ENCODE results near the gene KRT222. TPM values are rescaled to one million over a fixed set of nuclear protein-coding genes. Genes with fewer than 3 reads are reported as not detected.

KRT222 gene
- total RNA-seq, 3 donors from 2014 or later, result 0.43 to 1.0 TPM; not detected in 1

DNA sequence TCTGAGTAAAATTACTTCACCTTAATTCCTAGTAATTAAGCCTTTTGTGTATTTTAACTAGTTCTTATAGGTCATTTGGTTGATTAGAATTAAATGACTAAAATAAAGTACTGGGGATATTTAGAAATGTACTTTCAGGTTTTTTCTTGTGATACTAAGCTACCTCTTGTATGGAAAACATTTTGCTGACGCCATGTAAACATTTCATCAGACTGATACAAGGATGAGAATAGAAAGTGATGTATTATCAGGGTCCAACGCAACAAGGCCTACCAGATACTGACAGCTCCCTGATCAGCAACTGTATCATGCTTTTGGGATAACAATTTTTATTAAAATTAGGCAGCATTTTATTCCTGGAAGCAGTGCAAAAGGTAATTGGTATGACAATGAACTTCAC is 19.0 kb downstream of the KRT222 start:
- H3K4me1 ChIP-seq (ENCODE audit: low read depth), result peaks cover 10% of the 10 kb centered on the region
- intact Hi-C loops (cut with DNase I, micrococcal nuclease), result no loop called here

GRCh38 chr17:40645291-40645690 is 19.7 kb downstream of the KRT222 start:
- Histone ChIP-seq H3K4me3 (no peak overlapping the region), H3K36me3 (ENCODE audit: low read depth) (no peaks in the 10 kb centered on the region), H3K9me3 (no peaks in the 10 kb centered on the region), H3K4me1 (ENCODE audit: low read depth) (peaks cover 10% of the 10 kb centered on the region)
- DNase-seq (no peak), ATAC-seq (no peak)
- intact Hi-C loops (cut with DNase I, micrococcal nuclease), result no loop called here
- TF ChIP-seq, protein P1, sequence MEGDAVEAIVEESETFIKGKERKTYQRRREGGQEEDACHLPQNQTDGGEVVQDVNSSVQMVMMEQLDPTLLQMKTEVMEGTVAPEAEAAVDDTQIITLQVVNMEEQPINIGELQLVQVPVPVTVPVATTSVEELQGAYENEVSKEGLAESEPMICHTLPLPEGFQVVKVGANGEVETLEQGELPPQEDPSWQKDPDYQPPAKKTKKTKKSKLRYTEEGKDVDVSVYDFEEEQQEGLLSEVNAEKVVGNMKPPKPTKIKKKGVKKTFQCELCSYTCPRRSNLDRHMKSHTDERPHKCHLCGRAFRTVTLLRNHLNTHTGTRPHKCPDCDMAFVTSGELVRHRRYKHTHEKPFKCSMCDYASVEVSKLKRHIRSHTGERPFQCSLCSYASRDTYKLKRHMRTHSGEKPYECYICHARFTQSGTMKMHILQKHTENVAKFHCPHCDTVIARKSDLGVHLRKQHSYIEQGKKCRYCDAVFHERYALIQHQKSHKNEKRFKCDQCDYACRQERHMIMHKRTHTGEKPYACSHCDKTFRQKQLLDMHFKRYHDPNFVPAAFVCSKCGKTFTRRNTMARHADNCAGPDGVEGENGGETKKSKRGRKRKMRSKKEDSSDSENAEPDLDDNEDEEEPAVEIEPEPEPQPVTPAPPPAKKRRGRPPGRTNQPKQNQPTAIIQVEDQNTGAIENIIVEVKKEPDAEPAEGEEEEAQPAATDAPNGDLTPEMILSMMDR (IDR thresholded peaks at IDR 0.05), result no peak

More for the DNA sequence above, 19.0 kb downstream of the KRT222 start:
- TF ChIP-seq, protein P1 (IDR thresholded peaks at IDR 0.05), result no peak
- Histone ChIP-seq H3K4me3 (no peak overlapping the region), H3K36me3 (ENCODE audit: low read depth) (no peaks in the 10 kb centered on the region), H3K9me3 (no peaks in the 10 kb centered on the region)
- ATAC-seq (no peak), DNase-seq (no peak)

GRCh38 chr17:40637931-40638330 is 27.0 kb downstream of the KRT222 start:
- TF ChIP-seq, protein P1 (IDR thresholded peaks at IDR 0.05), result no peak
- ATAC-seq, result no peak
- Histone ChIP-seq H3K36me3 (ENCODE audit: low read depth) (peaks cover 14% of the 10 kb centered on the region), H3K4me3 (no peak overlapping the region), H3K9me3 (no peaks in the 10 kb centered on the region), H3K4me1 (ENCODE audit: low read depth) (no peaks in the 10 kb centered on the region)
- DNase-seq, result no peak
- intact Hi-C loops (cut with DNase I, micrococcal nuclease), result no loop called here

- Histone ChIP-seq H3K9me3 (no peaks in the 10 kb centered on the region), H3K4me3 (no peak overlapping the region), H3K36me3 (ENCODE audit: low read depth) (peaks cover 18% of the 10 kb centered on the region), H3K4me1 (ENCODE audit: low read depth) (no peaks in the 10 kb centered on the region)
- no peak for DNase-seq
- ATAC-seq, result no peak
- TF ChIP-seq, protein P1 (IDR thresholded peaks at IDR 0.05), result no peak
- intact Hi-C loops (cut with DNase I, micrococcal nuclease), result no loop called here
Measured at GRCh38 chr17:40633871-40634270, 31.1 kb downstream of the KRT222 start.

DNA sequence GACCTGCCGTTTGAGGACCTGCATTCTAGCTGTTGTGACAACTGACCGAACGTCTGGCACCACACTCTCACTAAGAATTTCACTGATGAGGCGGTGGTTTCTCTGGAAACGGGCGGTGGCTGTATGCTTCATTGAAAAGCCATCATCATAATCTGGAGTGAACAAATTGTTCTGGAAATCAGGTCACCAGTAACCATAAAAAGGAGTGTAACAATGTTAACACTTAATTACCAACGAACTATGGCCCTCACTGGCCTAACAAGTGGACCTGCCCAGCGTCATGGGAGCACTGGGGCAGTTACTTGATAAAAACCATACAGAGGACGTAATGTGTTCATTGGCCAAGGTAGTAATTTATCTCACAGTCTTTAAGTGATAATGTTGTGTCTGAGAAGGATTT is 32.8 kb downstream of the KRT222 start:
- Histone ChIP-seq H3K4me1 (ENCODE audit: low read depth) (no peaks in the 10 kb centered on the region), H3K4me3 (no peak overlapping the region), H3K36me3 (ENCODE audit: low read depth) (peaks cover 18% of the 10 kb centered on the region), H3K9me3 (no peaks in the 10 kb centered on the region)
- DNase-seq (no peak), ATAC-seq (peak; percentile 88)
- intact Hi-C loops (cut with DNase I, micrococcal nuclease), result no loop called here
- TF ChIP-seq, protein P1 (IDR thresholded peaks at IDR 0.05), result no peak

DNA sequence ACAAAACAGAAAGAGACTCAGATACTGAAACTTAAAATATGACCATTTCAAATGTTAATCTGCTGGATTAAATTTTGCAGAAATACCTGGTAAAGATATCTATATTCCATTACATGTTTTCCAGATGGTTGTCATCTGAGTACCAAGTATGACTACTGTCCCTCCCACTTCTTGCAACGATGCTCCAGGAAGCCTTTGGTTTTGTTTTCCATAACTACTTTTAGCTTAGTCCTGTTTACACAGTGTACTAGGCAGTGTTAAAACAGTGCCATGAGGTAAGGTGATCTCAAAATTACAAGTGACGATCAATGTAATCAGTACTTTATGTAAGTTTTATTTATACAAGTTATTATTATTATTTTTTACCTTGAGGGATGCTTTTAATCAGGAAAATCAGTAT is 35.1 kb downstream of the KRT222 start:
- ATAC-seq (no peak), DNase-seq (no peak)
- peaks cover 7% of the 10 kb centered on the region for H3K36me3 ChIP-seq (ENCODE audit: low read depth)
- H3K9me3 ChIP-seq, result no peaks in the 10 kb centered on the region
- TF ChIP-seq, protein P1 (IDR thresholded peaks at IDR 0.05), result no peak
- intact Hi-C loops (cut with DNase I, micrococcal nuclease), result no loop called here
- H3K4me1 ChIP-seq (ENCODE audit: low read depth), result no peaks in the 10 kb centered on the region
- H3K4me3 ChIP-seq, result no peak overlapping the region
